ENCODE results near the gene ATP2B3. TPM values are rescaled to one million over a fixed set of nuclear protein-coding genes. Genes with fewer than 3 reads are reported as not detected.

ATP2B3 gene
- total RNA-seq, 4 donors from 2014 or later = 0.09 to 3.5 TPM; not detected in 2

GRCh38 chrX:153606503-153606902, 89.1 kb downstream of the ATP2B3 start:
- Histone ChIP-seq H3K36me3 (no peaks in the 10 kb centered on the region), H3K4me1 (peaks cover 0 to 4% of the 10 kb centered on the region in 2 donors), H3K27me3 (no peaks in the 10 kb centered on the region), H3K4me3 (no peak overlapping the region), H3K9me3 (no peaks in the 10 kb centered on the region), H3K27ac (no peak overlapping the region)
- DNase-seq = no peak
- TF ChIP-seq CTCF (IDR thresholded peaks at IDR 0.05) (no peak), POLR2A (IDR thresholded peaks at IDR 0.05) (no peak)
- intact Hi-C loops (cut with DNase I; ENCODE audit: low total_unique reads) = no loop called here

DNA sequence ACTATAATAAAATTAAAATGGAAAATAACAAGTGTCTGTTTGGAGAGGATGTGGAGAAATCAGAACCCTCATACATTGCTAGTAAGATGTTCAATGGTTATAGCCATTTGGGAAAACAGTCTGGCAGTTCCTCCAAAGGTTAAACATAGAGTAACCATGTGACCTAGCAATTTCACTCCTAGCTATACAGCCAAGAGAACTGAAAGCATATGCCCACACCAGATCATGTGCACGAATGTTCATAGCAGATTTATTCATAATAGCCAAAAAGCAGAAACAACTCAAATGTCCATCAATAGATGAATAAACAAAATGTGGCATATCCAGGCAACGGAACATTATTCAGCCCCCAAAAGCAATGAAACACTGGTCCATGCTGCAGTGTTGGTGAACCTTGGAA, 90.9 kb downstream of the ATP2B3 start:
- Histone ChIP-seq H3K36me3 (no peaks in the 10 kb centered on the region), H3K4me1 (peaks cover 0 to 4% of the 10 kb centered on the region in 2 donors), H3K27me3 (no peaks in the 10 kb centered on the region), H3K9me3 (no peaks in the 10 kb centered on the region), H3K27ac (no peak overlapping the region), H3K4me3 (no peak overlapping the region)
- TF ChIP-seq POLR2A (IDR thresholded peaks at IDR 0.05) (no peak), CTCF (IDR thresholded peaks at IDR 0.05) (no peak)
- DNase-seq = no peak
- intact Hi-C loops (cut with DNase I; ENCODE audit: low total_unique reads) = no loop called here

DNA sequence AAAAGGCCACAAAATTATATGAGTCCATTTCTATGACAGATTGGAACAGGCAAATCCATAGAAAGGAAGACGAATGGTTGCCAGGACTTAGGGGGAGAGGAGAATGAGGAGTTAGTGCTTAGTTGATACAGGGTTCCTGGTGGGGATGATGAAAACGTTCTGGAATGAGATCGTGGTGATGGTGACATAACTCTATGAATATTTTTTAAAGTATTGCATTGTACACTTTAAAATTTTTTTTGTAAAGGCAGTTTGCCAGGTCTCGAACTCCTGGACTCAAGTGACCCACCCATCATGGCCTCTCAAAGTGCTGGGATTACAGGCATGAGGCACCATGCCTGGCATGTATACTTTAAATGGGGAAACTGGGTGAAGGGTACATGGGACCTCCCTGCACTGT, 91.4 kb downstream of the ATP2B3 start:
- peaks cover 0 to 4% of the 10 kb centered on the region in 2 donors for H3K4me1 ChIP-seq
- no peak overlapping the region for H3K4me3 ChIP-seq
- intact Hi-C loops (cut with DNase I; ENCODE audit: low total_unique reads) = no loop called here
- DNase-seq = no peak
- no peaks in the 10 kb centered on the region for H3K9me3 ChIP-seq
- no peaks in the 10 kb centered on the region for H3K27me3 ChIP-seq
- no peak overlapping the region for H3K27ac ChIP-seq
- TF ChIP-seq CTCF (IDR thresholded peaks at IDR 0.05) = no peak
- no peak for TF ChIP-seq POLR2A (IDR thresholded peaks at IDR 0.05)
- H3K36me3 ChIP-seq = no peaks in the 10 kb centered on the region

GRCh38 chrX:153609917-153610835, 92.7 kb downstream of the ATP2B3 start:
- Histone ChIP-seq H3K9me3 (no peaks in the 10 kb centered on the region), H3K4me1 (peaks cover 0 to 4% of the 10 kb centered on the region in 2 donors), H3K4me3 (peak overlapping the region; percentile 20 to 32), H3K27me3 (no peaks in the 10 kb centered on the region), H3K36me3 (no peaks in the 10 kb centered on the region), H3K27ac (peak overlapping the region in 1 of 2 donors; percentile 47)
- TF ChIP-seq POLR2A (IDR thresholded peaks at IDR 0.05) (no peak), CTCF (IDR thresholded peaks at IDR 0.05) (peak; percentile 59 to 79 (median 74))
- peak; percentile 70 to 80 for DNase-seq
- intact Hi-C loops (cut with DNase I; ENCODE audit: low total_unique reads) = no loop called here

- intact Hi-C loops (cut with DNase I; ENCODE audit: low total_unique reads) = no loop called here
- no peaks in the 10 kb centered on the region for H3K36me3 ChIP-seq
- peak overlapping the region in 1 of 2 donors; percentile 47 for H3K27ac ChIP-seq
- no peaks in the 10 kb centered on the region for H3K27me3 ChIP-seq
- no peak overlapping the region for H3K4me3 ChIP-seq
- peaks cover 0 to 4% of the 10 kb centered on the region in 2 donors for H3K4me1 ChIP-seq
- TF ChIP-seq CTCF (IDR thresholded peaks at IDR 0.05) (no peak), POLR2A (IDR thresholded peaks at IDR 0.05) (no peak)
- H3K9me3 ChIP-seq = no peaks in the 10 kb centered on the region
- no peak for DNase-seq
Measured at GRCh38 chrX:153610836-153611213, 93.4 kb downstream of the ATP2B3 start.
